Endothelial cell of umbilical vein (primary cell): ENCODE measurements around the gene APEH.

Source experiments
- CTCF ChIP-seq, 2 donors: IDR thresholded peaks; 1 replicate in 1 of 2; 2 replicates in 1 of 2; pipeline ENCODE4 v1.5.1; 2011; ENCODE audit warnings: low read length in 2 of 2, mild to moderate bottlenecking in 2 of 2, moderate library complexity in 2 of 2, control low read depth in 1 of 2, inconsistent platforms in 1 of 2, low read depth in 1 of 2; ENCODE audit not compliant: insufficient read depth in 1 of 2; ENCODE audit errors: extremely low read depth in 1 of 2
- EZH2 ChIP-seq: IDR thresholded peaks from 2 replicates; pipeline ENCODE4 v1.6.1; 2012; ENCODE audit warnings: borderline replicate concordance, low read depth, mild to moderate bottlenecking, moderate library complexity, low read length, inconsistent platforms; ENCODE audit not compliant: severe bottlenecking
- GATA2 ChIP-seq: IDR thresholded peaks from 2 replicates; pipeline ENCODE4 v1.7.0; 2011; ENCODE audit warnings: low read depth, mild to moderate bottlenecking, moderate library complexity, mixed read lengths, low read length; ENCODE audit not compliant: insufficient read length, insufficient read depth
- JUN ChIP-seq: IDR thresholded peaks from 2 replicates; pipeline ENCODE4 v1.6.1; 2011; ENCODE audit warnings: borderline replicate concordance, low read depth; ENCODE audit not compliant: insufficient read length, insufficient read depth
- MAX ChIP-seq: IDR thresholded peaks from 2 replicates; pipeline ENCODE4 v1.6.1; 2011; ENCODE audit not compliant: insufficient read depth, insufficient read length
- MYC ChIP-seq: IDR thresholded peaks from one replicate; pipeline ENCODE4 v1.6.1; 2011; ENCODE audit warnings: mild to moderate bottlenecking, low read depth, low read length
- POLR2A ChIP-seq: IDR thresholded peaks from 2 replicates; pipeline ENCODE4 v1.6.1; 2012; ENCODE audit warnings: low read depth, mild to moderate bottlenecking, control low read depth, low read length
- POLR2AphosphoS5 ChIP-seq: IDR thresholded peaks from 2 replicates; pipeline ENCODE4 v1.6.1; 2012; ENCODE audit warnings: low read depth, mild to moderate bottlenecking, control low read depth, low read length, moderate library complexity; ENCODE audit not compliant: insufficient read depth

GRCh38 chr3:49681543-49681942, 7.4 kb downstream of the APEH start:
- TF ChIP-seq CTCF (IDR thresholded peaks at IDR 0.05; ENCODE audit: extremely low read depth in 1 of 2, insufficient read depth in 1 of 2, low read depth in 1 of 2, low read length in 2 of 2) (no peak), POLR2AphosphoS5 (no peak), EZH2 (no peak), POLR2A (no peak), MAX (no peak), MYC (no peak), GATA2 (no peak), JUN (no peak)
